22Rv1 (cell line): Measurements from ENCODE around the gene PLEKHG1.

ENCODE experiments used
- ZFX ChIP-seq: fragments of 450-650 bp; IDR thresholded peaks from 2 replicates; pipeline ENCODE4 v1.6.1; 2017; ENCODE audit warnings: antibody characterized with exemption, borderline replicate concordance
- TF ChIP-seq, protein P1 (sequence below): fragments of 450-650 bp; IDR thresholded peaks from 2 replicates; pipeline ENCODE4 v1.5.1; 2017; ENCODE audit warnings: mild to moderate bottlenecking

GRCh38 chr6:150560004-150560883 lies 39.4 kb upstream of the PLEKHG1 start:
- TF ChIP-seq, protein P1, sequence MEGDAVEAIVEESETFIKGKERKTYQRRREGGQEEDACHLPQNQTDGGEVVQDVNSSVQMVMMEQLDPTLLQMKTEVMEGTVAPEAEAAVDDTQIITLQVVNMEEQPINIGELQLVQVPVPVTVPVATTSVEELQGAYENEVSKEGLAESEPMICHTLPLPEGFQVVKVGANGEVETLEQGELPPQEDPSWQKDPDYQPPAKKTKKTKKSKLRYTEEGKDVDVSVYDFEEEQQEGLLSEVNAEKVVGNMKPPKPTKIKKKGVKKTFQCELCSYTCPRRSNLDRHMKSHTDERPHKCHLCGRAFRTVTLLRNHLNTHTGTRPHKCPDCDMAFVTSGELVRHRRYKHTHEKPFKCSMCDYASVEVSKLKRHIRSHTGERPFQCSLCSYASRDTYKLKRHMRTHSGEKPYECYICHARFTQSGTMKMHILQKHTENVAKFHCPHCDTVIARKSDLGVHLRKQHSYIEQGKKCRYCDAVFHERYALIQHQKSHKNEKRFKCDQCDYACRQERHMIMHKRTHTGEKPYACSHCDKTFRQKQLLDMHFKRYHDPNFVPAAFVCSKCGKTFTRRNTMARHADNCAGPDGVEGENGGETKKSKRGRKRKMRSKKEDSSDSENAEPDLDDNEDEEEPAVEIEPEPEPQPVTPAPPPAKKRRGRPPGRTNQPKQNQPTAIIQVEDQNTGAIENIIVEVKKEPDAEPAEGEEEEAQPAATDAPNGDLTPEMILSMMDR = no peak
- no peak for TF ChIP-seq ZFX
